NCI-H2029 (cell line): Measurements from ENCODE around the gene ZBTB9.

ENCODE experiments used
- DNase-seq: peaks from one replicate; lab custom pipeline; 2025; lab: John Stamatoyannopoulos, UW

Gene ZBTB9, protein sequence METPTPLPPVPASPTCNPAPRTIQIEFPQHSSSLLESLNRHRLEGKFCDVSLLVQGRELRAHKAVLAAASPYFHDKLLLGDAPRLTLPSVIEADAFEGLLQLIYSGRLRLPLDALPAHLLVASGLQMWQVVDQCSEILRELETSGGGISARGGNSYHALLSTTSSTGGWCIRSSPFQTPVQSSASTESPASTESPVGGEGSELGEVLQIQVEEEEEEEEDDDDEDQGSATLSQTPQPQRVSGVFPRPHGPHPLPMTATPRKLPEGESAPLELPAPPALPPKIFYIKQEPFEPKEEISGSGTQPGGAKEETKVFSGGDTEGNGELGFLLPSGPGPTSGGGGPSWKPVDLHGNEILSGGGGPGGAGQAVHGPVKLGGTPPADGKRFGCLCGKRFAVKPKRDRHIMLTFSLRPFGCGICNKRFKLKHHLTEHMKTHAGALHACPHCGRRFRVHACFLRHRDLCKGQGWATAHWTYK

DNA sequence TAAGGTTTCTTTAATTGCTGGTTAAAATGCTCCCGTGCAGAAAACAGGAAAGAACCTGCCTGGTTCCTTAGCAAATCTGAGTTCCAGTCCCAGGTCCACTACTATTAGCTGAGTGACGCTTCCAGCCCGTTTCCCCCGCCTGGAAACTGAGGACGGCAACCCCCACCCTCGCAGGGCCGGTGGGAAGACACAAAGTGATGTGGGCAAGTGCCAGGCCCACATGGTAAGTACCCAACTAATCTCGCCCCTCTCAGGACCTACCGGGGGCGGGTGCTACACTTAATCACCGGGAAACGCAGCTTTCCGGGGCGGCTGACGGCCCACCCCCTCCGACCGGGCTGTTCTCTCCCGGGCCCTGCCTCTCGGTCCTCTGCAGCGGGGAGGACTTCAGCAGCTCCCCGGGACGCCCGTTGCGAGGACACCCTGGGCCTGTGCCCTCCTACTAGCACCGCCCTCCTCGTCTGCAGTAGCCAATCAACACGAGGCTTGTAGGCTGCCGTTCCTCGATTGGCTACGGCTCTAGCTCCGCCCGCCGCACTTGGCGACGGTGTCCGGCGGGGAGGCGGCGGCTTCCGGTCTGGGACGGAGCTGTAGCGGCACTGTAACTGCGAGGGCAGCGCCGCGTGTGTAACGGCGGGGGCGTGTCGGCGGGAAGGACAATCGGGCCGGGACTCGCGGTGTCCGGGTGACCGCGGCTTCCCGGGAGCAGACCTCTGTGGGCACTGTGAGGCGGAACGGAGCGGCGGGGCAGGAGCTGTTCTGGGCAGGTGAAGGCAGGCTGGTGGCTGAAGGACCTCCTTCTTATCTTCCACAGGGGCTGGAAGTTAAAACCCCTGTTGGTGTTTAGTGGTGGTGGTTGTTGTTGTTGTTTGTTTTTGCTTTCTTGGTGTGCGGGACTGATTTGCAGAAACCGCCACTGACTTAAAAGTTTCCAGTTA is at the start of gene ZBTB9:
TSS of gene ZBTB9 (plus strand) at position 568 of the 938 bp plus-strand sequence. CDS start 525 bp downstream, outside the sequence.
- peak; percentile 94 for DNase-seq

DNA sequence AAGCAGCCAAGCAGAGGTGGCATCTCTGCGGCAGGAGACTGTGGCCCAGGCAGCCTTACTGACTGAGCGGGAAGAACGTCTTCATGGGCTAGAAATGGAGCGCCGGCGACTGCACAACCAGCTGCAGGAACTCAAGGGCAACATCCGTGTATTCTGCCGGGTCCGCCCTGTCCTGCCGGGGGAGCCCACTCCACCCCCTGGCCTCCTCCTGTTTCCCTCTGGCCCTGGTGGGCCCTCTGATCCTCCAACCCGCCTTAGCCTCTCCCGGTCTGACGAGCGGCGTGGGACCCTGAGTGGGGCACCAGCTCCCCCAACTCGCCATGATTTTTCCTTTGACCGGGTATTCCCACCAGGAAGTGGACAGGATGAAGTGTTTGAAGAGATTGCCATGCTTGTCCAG is 49.5 kb upstream of the ZBTB9 start:
- DNase-seq = no peak

DNA sequence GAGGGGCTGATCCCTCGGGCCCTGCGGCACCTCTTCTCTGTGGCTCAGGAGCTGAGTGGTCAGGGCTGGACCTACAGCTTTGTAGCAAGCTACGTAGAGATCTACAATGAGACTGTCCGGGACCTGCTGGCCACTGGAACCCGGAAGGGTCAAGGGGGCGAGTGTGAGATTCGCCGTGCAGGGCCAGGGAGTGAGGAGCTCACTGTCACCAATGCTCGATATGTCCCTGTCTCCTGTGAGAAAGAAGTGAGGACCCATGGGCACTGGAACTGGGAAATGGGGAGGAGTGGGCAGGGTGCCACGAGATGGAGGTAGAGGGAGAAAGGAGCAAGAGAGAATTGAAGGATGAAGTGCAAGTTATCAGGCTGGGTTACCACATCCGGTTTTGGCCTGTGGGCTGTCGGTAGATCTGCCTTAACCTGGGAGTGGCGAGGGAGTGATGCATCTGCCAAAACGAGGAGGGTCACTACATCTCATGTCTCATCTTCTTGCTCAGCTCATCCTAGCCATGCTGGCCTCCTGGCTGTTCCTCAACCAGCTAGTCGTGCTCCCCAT is 48.9 kb upstream of the ZBTB9 start:
- no peak for DNase-seq

DNA sequence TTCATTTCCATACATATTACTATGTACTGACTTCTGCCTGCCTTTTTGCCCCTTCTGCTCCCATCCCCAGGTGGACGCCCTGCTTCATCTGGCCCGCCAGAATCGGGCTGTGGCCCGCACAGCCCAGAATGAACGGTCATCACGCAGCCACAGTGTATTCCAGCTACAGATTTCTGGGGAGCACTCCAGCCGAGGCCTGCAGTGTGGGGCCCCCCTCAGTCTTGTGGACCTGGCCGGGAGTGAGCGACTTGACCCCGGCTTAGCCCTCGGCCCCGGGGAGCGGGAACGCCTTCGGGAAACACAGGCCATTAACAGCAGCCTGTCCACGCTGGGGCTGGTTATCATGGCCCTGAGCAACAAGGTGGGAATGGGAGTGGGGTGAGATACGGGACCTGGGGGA is 48.2 kb upstream of the ZBTB9 start:
- no peak for DNase-seq

DNA sequence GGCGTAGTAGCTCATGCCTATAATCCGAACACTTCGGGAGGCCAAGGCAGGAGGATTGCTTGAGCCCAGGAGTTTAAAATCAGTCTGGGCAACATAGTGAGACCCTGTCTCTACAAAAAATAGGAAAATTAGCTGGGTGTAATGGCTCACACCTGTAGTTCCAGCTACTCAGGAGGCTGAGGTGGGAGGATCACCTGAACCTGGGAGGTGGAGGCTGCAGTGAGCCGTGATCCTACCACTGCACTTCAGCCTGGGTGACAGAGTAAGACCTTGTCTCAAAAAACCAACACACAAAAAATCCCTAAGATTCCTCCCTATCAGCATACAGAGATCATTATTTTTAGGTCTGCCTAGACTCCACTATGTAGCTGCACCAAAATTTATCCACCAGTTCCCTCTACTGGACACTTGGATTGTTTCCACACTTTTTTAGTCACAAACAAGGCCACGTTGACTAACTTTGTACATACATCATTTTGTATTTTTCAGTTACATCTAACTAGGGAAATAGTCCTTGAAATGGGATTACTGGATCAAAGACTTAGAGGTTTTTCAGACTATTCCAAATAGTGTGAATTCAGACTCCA is 47.2 kb upstream of the ZBTB9 start:
- DNase-seq = peak; percentile 21

DNA sequence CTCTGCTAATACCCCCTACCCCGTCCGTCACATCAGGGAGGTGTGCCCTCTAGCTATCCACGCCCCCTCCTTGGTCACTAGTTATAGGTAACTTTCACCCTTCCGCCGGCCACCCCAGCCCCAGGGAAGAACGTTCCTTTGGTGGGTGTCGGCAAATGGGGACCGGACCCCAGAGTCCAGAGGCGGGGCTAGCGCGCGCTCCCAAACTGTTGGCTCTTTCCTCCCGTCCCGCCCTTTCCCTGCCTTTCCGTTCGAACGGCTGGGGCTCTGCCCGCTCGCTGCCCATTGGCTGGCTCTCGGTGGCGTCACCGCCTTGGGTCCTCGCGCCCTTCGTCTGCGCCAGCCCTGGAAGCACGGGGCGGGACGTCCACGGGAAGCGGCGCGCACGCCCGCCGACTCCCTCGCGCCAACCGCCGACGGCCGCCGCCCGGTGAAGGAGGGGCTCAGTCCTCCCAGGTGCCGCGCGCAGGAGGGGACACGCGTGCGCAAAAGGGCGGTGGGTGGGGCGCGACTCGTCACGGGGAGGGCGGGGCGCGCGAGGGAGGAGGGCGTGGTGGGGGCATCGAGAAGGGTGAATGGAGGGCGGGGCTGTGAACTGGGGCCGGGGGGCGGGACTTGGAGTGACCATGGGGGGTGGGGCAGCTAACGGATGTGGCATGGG is 44.2 kb upstream of the ZBTB9 start:
- DNase-seq = peak; percentile 97

DNA sequence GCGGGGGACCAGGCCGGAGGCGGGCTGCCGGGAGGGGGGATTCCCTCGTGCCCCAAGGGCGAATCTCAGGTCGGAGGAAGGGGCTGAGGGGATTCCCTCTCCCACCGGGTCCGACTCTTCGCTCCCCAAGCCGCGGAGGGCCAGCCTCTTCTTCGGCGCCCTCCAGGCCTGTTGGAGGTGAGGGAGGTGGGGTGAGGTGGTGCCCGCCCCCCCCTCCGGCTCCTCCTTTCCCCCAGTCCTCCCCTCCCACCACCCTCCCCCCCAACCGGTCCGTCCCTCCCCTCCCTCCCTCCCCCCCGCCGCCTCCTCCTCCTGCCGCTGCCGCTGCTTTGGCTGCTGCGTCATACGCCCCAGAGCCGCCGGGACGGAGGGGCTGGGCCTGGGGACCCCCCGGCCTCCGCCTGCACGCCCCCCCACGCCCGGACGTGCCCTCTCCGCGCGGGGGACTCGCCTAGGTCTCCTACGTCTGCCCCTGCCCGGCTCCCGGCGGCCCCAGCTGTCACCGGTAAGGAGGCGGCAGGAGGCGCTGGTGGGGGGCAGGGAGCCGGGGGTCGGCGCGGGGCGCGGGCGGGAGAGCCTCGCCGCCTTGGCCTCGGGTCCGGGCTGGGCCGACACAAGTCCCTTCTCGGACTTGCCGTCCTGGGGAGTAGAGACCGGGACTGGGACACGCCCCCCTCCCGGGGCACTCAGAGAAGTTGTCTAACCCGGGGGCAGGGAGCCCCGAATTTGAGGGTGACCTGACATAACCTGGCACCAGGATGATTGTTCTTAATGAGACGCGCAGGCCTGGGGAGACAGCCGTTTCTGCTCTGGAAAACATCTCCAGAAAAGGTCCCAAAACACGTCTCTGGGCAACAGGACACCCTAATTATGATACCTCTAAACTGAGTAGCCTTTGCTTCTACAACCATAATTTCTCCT is 43.4 kb upstream of the ZBTB9 start, which contains the start of gene PHF1:
TSS of gene PHF1 (plus strand) at position 304 of the 921 bp plus-strand sequence. CDS start 1,250 bp downstream, outside the sequence.
- DNase-seq = peak; percentile 77

DNA sequence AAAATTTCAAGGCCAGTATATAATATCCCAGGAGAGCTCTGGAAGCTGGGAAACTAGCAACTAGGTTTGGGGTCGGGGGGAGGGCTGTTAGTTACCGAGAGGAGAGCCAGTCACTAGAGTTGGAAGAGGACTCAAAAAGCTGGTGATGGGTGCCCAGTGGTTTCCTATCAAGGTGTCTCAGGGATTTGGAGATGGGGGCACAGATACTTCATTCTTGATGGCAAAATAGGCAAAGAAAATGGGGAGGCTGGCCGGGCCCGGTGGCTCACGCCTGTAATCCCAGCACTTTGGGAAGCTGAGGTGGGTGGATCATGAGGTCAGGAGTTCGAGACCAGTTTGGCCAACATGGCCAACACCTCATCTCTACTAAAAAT is 42.8 kb upstream of the ZBTB9 start:
- DNase-seq = no peak

DNA sequence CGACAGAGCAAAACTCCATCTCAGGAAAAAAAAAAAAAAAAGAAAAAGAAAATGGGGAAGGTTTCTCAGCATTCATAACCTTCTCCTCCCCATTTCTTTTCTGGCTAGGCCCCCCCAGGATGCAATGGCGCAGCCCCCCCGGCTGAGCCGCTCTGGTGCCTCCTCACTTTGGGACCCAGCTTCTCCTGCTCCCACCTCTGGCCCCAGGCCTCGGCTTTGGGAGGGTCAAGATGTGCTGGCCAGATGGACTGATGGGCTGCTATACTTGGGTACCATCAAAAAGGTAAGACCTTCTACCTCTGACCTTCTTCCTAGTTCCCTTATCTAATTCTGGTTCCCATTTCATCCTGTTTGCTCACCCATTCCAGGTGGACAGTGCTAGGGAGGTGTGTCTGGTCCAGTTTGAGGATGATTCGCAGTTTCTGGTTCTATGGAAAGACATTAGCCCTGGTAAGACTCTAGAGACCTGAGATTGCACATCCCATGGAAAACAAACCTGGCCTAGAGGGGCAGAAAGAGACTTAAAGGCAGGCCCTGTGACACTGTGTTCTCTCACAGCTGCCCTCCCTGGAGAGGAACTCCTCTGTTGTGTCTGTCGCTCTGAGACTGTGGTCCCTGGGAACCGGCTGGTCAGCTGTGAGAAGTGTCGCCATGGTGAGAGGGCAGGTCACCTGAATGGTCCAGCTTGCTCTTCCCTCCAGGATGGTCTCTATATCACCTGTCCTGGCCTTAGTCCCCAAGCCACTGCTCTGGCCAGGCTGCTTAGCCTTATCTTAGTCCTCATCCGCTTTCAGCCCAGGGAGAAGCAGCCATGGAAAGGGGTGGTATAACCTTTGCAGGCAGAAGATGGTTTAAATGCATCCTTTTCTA is 42.0 kb upstream of the ZBTB9 start:
- no peak for DNase-seq

DNA sequence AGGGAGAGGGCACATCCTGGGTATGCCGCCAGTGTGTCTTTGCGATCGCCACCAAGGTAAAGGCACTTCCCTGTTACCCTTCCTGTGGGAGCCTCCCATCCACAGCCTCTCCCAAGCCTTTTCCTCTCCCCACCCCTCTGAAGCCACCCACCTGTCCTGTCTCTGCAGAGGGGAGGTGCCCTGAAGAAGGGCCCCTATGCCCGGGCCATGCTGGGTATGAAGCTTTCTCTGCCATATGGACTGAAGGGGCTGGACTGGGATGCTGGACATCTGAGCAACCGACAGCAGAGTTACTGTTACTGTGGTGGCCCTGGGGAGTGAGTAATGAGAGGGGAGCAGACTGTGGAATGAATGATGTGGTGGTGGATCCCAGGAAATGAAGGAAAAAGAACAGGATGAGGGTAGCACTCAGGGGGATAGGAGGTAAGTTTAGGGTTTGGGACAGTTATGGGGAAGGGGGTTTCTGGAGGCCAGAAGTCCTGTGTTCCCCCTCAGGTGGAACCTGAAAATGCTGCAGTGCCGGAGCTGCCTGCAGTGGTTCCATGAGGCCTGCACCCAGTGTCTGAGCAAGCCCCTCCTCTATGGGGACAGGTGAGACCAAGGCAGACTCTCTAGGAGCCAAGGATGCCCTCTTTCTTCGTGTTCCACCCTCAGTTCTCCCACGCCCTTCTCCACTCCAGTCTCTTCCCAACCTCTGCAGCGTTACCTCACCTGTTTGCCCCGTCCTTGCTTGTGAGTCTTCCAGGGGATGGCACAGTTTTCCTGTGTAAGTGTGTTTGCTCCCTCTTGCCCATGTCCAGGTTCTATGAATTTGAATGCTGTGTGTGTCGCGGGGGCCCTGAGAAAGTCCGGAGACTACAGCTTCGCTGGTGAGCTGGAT is 40.9 kb upstream of the ZBTB9 start:
- no peak for DNase-seq

DNA sequence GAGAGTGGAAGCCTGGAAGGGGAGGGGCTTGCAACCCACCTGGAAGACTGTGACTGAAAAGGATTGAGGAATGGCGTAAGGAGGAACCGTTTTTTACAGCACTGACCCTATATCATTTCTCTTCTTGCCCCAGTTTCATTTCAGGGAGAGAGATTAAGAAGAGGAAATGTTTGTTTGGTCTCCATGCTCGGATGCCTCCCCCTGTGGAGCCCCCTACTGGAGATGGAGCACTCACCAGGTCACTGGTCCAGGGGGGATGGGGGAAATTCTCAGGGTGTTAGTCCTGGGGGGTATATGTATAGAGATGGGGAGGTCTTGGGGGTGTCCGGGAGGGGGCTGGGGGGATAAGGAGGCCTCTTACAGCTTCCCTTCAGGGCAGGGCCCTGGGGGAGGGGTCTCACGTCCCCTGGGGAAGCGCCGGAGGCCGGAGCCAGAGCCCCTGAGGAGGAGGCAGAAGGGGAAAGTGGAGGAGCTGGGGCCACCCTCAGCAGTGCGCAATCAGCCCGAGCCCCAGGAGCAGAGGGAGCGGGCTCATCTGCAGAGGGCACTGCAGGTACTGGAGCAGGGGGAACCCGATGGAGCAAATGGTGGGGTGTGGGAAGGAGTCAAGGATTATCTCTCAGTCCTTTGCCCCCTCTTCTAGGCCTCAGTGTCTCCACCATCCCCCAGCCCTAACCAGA is 39.6 kb upstream of the ZBTB9 start:
- DNase-seq = no peak

DNA sequence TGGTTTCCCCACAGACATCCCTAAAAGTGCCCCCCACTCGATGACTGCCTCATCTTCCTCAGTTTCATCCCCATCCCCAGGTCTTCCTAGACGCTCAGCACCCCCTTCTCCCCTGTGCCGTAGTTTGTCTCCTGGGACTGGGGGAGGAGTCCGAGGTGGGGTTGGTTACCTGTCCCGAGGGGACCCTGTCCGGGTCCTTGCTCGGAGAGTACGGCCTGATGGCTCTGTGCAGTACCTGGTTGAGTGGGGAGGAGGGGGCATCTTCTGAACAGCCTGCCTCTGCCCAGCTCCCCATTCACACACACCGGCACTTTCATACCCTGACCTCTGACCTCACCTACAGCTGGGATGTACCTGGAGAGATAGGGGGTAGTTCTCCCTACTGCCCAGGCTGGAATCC is 38.5 kb upstream of the ZBTB9 start:
- no peak for DNase-seq

DNA sequence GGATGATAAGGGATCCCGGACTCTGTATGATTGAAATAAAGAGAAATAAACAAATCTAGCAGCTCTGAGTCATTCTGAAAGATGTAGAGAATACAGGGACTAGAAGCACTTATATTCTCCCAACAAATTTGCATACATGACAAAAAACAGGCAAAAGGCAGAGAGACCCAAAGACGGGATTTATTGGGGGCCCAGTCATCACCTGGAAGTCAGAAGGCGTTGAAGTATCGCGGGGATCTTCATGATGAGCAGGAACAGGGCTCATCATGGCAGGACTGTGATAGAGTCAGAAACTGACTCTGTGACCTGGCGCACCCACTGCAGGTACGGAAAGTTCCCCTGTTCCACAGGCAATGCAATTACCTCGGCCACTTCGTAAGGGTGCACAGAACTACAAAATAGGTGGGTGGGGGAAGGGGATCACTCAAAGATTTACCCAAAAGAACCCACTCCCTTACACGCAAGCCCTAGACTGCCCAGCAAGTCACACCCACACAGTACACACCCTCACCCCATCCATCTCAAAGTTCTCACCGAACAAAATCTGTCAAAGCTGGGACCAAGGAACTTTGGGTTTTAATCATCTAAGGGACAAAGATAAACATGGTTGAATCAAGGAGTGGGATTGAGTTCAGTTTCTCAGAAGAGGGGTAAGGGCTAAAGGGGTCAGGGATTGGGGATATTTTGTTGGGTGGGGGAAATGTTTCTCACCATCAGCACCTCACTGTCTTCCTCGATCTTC is 37.8 kb upstream of the ZBTB9 start:
- no peak for DNase-seq

DNA sequence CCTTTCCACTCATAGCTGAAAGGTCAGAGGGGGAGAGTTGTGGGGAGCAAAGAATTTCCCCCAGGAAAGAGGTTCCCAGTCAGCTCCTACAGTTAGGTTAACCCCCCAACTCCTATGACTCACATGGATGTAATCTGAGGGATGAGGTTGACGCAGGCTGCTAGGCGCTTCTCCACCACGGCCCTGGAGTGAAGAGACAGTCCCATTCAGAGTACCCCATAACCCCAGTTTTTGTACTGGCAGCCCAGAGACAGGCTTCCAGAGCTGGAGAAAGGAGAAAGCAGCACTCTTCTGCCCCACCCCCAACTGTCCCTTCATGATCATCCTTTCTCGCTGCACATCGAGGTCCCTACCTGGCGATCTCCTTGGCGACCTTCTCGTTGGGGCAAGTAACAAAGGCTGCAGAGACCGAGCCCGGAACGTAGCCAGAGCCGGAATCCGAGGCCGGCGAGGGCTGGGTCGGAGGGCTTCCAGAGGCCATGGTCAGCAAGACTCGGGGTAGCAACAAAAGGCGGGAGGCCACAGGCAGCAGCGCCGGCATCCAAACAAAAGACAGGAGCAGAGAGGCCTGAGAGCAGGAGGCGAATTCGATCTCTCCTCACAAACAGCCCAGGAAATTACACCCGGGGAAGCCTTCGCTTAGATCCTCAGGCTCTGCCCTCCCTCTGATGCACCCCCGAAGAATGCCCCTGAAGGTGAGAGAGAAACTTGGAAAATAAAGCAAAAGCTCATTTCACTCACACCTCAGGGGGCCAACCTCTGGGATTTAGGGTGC is 37.1 kb upstream of the ZBTB9 start:
- DNase-seq = no peak

DNA sequence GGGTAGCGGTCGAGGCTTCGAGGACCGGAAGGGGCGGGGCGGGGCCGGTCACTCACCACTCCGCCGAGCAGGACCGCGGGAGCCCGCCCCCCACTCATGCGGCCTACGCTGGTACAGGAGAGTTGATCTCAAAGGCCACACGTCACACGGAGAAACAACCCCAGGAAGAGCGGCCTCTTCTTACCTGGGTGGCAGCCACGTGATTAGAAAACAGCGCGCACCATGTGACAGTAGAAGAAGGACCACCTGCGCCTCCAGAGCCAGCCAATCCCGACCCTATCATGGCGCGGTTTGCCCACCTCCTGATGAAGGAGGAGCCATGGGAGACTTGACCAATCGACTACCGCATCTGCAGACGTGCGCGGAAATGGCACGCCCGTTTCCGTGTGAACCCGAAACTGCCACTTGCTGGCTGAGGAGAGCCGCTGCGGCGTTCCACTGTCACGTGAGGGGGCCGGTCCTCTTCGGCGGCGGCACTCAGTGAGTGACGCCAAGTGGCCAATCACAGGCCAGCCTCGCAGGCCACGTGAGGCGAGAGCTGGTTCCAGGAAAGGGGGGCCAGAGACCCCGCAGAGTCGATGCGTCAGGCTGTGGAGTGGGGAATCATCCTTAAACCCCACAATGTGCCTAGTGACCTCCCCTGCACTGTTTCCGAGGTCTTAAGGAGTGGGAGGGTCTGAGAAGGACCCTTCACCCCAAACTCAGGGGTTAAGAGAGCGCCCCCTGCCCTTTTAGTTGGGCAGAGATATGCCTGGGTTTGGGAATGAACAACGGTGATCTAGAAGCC is 36.3 kb upstream of the ZBTB9 start, which contains the start of gene CUTA:
TSS of gene CUTA (minus strand) at position 205 of the 787 bp plus-strand sequence. CDS start at position 98, 107 bp downstream.
- DNase-seq = peak; percentile 100
